ENCODE data around the gene TECTA.

The TECTA gene

DNA sequence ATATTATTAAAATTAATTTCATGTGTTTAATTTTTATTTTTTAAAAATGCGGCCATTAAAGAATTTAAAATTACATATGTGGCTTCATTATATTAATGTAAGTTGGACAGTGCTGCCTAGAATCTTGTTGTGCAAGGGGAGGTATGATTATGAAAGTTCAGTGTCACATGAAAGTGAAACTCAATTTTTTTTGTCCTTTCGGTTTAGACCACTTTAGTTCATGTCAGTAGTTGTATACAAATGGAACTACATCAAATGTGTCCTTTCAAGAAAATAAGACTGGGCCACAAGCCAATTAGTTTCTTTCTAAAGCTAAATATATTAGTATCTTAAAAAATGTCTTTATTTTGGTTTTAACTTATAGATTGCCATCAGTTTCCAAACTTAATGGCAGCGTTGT is 41.4 kb upstream of the TECTA start:
- DNase-seq (ENCODE audit: extremely low spot score), result peak; percentile 29
- CTCF ChIA-PET, result interaction anchor here (1.3 kb wide), 1 partner anchor 25 kb away, joined by 3 read pairs; no protein-coding TSS in a partner anchor
- TF ChIP-seq, protein P1, sequence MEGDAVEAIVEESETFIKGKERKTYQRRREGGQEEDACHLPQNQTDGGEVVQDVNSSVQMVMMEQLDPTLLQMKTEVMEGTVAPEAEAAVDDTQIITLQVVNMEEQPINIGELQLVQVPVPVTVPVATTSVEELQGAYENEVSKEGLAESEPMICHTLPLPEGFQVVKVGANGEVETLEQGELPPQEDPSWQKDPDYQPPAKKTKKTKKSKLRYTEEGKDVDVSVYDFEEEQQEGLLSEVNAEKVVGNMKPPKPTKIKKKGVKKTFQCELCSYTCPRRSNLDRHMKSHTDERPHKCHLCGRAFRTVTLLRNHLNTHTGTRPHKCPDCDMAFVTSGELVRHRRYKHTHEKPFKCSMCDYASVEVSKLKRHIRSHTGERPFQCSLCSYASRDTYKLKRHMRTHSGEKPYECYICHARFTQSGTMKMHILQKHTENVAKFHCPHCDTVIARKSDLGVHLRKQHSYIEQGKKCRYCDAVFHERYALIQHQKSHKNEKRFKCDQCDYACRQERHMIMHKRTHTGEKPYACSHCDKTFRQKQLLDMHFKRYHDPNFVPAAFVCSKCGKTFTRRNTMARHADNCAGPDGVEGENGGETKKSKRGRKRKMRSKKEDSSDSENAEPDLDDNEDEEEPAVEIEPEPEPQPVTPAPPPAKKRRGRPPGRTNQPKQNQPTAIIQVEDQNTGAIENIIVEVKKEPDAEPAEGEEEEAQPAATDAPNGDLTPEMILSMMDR (IDR thresholded peaks at IDR 0.05; ENCODE audit: control extremely low read depth, extremely low read depth, low read depth, missing control alignments), result no peak
- POLR2A ChIA-PET, result no interaction called here

DNA sequence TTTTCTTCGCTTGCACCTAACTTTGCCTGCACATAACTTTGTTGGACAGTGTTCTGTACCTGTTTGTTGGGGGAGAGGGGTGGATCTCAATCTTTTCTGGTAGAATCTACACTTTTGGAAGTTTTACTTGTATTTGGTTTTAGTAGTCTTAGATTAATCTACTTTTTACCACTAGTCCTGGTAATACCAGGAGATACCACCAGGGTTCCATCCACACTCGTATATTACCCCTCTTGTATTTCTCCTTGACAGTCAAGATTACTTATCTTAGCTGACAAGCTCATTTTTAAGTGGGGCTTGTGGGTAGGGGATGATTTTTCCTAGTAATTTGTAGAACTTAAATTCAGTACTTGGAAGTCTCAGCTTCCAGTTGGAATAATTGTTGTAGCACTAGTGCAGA is 37.3 kb upstream of the TECTA start:
- TF ChIP-seq, protein P1 (IDR thresholded peaks at IDR 0.05; ENCODE audit: control extremely low read depth, extremely low read depth, low read depth, missing control alignments), result no peak
- CTCF ChIA-PET, result interaction anchor here (0.9 to 2.5 kb wide), 3 partner anchors 12 to 15 kb away, joined by 3 to 7 read pairs (median 3); no protein-coding TSS in a partner anchor
- no peak for DNase-seq (ENCODE audit: extremely low spot score)
- POLR2A ChIA-PET, result no interaction called here

DNA sequence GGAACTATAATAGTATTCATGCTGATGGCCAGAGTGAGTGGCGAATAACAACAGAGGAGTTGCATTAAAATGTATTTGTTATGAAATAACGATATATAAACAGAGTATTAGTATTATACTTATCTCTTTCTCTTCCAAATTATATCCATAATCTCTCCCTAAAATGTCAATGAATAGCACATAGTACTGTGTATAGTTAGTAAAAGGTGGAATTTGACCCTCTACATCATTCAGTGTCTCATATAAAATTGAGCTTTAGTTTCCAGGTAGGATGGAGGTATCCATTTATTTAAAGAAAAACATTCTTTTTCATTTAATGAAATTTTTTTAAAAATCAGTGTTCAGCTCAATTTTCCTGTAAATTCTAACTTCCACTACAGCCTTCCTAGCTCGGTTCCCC is 34.4 kb upstream of the TECTA start:
- ChIA-PET CTCF (interaction anchor here (0.7 to 2.3 kb wide), 6 partner anchors 9 to 128 kb away, joined by 3 to 7 read pairs (median 4); no protein-coding TSS in a partner anchor), POLR2A (no interaction called here)
- no peak for DNase-seq (ENCODE audit: extremely low spot score)
- TF ChIP-seq, protein P1 (IDR thresholded peaks at IDR 0.05; ENCODE audit: control extremely low read depth, extremely low read depth, low read depth, missing control alignments), result no peak

DNA sequence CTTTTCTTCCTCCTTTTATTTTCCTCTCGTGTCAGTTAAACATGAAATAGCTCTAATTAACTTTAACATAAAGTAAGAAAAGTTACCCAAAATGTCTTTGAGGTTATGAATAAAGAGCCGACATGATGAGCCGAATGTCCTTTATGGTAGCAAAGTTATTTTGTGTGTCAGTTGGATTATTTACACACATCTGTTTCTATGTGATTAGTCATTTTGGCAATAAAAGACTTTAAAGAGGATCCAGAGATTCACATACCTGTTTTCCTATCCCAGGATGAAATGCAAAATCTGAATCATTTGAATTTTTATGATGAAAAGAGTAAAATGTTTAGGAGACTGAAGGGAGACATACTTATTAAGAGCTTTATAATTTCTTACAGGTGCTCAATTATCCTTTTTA is 34.0 kb upstream of the TECTA start:
- no peak for DNase-seq (ENCODE audit: extremely low spot score)
- ChIA-PET CTCF (interaction anchor here (0.7 to 2.3 kb wide), 6 partner anchors 9 to 128 kb away, joined by 3 to 7 read pairs (median 4); no protein-coding TSS in a partner anchor), POLR2A (no interaction called here)
- TF ChIP-seq, protein P1 (IDR thresholded peaks at IDR 0.05; ENCODE audit: control extremely low read depth, extremely low read depth, low read depth, missing control alignments), result no peak

DNA sequence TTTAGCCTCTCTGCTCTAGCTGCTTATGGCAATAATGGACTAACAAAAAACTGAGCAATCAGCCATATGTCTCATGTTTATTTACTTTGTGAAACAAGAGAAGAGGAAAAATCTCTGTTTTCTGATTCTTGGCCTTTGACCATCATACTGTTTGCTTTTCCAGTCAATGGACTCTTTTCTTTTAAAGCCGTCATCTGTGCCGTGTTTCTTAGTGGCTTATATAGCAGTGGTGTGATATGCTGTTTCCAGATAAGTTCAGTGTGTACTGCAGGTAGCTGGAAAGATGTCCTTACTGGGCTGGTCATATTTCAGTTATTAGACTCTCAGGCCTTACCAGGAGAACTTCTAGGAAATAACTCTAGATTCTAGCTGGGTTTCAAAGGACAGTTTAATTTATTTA is 33.6 kb upstream of the TECTA start:
- no peak for DNase-seq (ENCODE audit: extremely low spot score)
- ChIA-PET CTCF (interaction anchor here (0.7 to 2.3 kb wide), 7 partner anchors 10 to 127 kb away, joined by 3 to 7 read pairs (median 4); no protein-coding TSS in a partner anchor), POLR2A (no interaction called here)

DNA sequence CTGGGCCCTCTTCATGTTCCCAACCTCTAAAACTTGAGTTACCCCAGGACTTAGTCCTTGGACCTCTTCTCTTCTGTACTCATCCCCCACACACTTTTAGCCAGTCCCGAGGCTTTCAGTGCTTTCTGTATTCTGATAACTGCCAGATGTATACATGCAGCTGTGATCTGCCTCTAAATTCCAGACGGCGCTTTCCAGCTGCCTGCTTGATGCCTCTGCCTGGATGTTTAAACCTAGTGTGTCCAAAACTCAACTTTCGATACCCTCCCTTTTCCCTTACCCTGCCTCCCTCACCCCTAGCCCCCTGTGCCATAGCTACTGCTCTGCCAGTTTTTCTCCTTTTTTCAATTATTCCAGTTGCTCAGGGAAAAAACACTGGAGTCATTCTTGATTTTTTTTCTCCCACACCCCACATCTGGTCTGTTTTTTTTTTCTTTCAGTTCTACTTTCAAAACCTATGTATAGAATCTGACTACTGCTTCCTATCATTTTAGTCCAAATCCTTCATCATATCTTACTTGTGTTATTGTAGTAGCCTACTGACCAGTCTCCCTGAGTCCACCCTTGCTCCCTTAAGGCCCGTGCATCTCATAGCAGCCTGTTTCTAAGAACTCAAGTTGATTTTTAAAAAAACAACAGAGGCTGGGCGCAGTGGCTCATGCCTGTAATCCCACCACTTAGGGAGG is 32.9 kb upstream of the TECTA start:
- TF ChIP-seq, protein P1 (IDR thresholded peaks at IDR 0.05; ENCODE audit: control extremely low read depth, extremely low read depth, low read depth, missing control alignments), result no peak
- DNase-seq (ENCODE audit: extremely low spot score), result peak; percentile 8
- ChIA-PET CTCF (interaction anchor here (0.7 to 2.3 kb wide), 5 partner anchors 11 to 33 kb away, joined by 4 to 7 read pairs (median 4); no protein-coding TSS in a partner anchor), POLR2A (no interaction called here)

More for the DNA sequence above, 33.6 kb upstream of the TECTA start:
- TF ChIP-seq, protein P1 (IDR thresholded peaks at IDR 0.05; ENCODE audit: control extremely low read depth, extremely low read depth, low read depth, missing control alignments), result no peak

Measured in GM10248 (cell line).